ENCODE measurements around the gene MACROD2.

MACROD2 gene

GRCh38 chr20:14913896-14914620 lies 918.7 kb downstream of the MACROD2 start:
- TF ChIP-seq CTCF (IDR thresholded peaks at IDR 0.05; ENCODE audit: borderline replicate concordance, insufficient read depth, low read depth, low read length) = no peak

GRCh38 chr20:14914633-14915032 lies 919.3 kb downstream of the MACROD2 start:
- H3K4me3 ChIP-seq (ENCODE audit: low read depth, low read length) = no peak overlapping the region
- TF ChIP-seq CTCF (IDR thresholded peaks at IDR 0.05; ENCODE audit: borderline replicate concordance, insufficient read depth, low read depth, low read length) = no peak

More at GRCh38 chr20:14913896-14914620, 918.7 kb downstream of the MACROD2 start:
- H3K4me3 ChIP-seq (ENCODE audit: low read depth, low read length) = no peak overlapping the region

- H3K4me3 ChIP-seq (ENCODE audit: low read depth, low read length) = no peak overlapping the region
- TF ChIP-seq CTCF (IDR thresholded peaks at IDR 0.05; ENCODE audit: borderline replicate concordance, insufficient read depth, low read depth, low read length) = no peak
These were observed 920.0 kb downstream of the MACROD2 start for GRCh38 chr20:14915356-14915755.

GRCh38 chr20:14916360-14916920 lies 921.1 kb downstream of the MACROD2 start:
- H3K4me3 ChIP-seq (ENCODE audit: low read depth, low read length) = no peak overlapping the region
- TF ChIP-seq CTCF (IDR thresholded peaks at IDR 0.05; ENCODE audit: borderline replicate concordance, insufficient read depth, low read depth, low read length) = no peak

GRCh38 chr20:14918281-14918680 lies 923.0 kb downstream of the MACROD2 start:
- no peak for TF ChIP-seq CTCF (IDR thresholded peaks at IDR 0.05; ENCODE audit: borderline replicate concordance, insufficient read depth, low read depth, low read length)
- no peak overlapping the region for H3K4me3 ChIP-seq (ENCODE audit: low read depth, low read length)

- no peak overlapping the region for H3K4me3 ChIP-seq (ENCODE audit: low read depth, low read length)
- TF ChIP-seq CTCF (IDR thresholded peaks at IDR 0.05; ENCODE audit: borderline replicate concordance, insufficient read depth, low read depth, low read length) = no peak
These were observed 923.7 kb downstream of the MACROD2 start for GRCh38 chr20:14918976-14919375.

- no peak for TF ChIP-seq CTCF (IDR thresholded peaks at IDR 0.05; ENCODE audit: borderline replicate concordance, insufficient read depth, low read depth, low read length)
- H3K4me3 ChIP-seq (ENCODE audit: low read depth, low read length) = no peak overlapping the region
These were observed 924.3 kb downstream of the MACROD2 start for GRCh38 chr20:14919501-14920081.

All from GM12875 (cell line).